Pulmonary artery endothelial cell (primary cell): ENCODE measurements around the gene STIM1. TPM values are rescaled to one million over a fixed set of nuclear protein-coding genes. Genes with fewer than 3 reads are reported as not detected.

Experiments used
- DNase-seq: peaks from one replicate; pipeline ENCODE4 v3.0.0-alpha.2; 2011; ENCODE audit warnings: low read depth, low spot score
- total RNA-seq: library from RNA; depleted of rRNA; stranded (reverse); fragments of >200 nt; gene quantifications from 2 replicates; pipeline ENCODE4 v1.2.3, GENCODE V29; 2014

The STIM1 gene
- total RNA-seq, 1 donor from 2014 or later: 23.4 TPM

GRCh38 chr11:3909901-3910300 lies 54.4 kb downstream of the STIM1 start:
- no peak for DNase-seq

GRCh38 chr11:3911908-3912505 lies 56.5 kb downstream of the STIM1 start:
- no peak for DNase-seq

GRCh38 chr11:3913921-3914320 lies 58.5 kb downstream of the STIM1 start:
- no peak for DNase-seq

- no peak for DNase-seq
Observed at GRCh38 chr11:3914805-3915204, 59.3 kb downstream of the STIM1 start.

- DNase-seq: no peak
Observed at GRCh38 chr11:3916962-3917361, 61.5 kb downstream of the STIM1 start.

- no peak for DNase-seq
Observed at GRCh38 chr11:3920148-3920852, 64.8 kb downstream of the STIM1 start.

GRCh38 chr11:3922056-3922455 lies 66.6 kb downstream of the STIM1 start:
- no peak for DNase-seq

GRCh38 chr11:3925513-3925912 lies 70.0 kb downstream of the STIM1 start:
- no peak for DNase-seq

GRCh38 chr11:3926458-3927095 lies 71.1 kb downstream of the STIM1 start:
- no peak for DNase-seq

GRCh38 chr11:3927129-3927796 lies 71.8 kb downstream of the STIM1 start:
- no peak for DNase-seq

- DNase-seq: no peak
Observed at GRCh38 chr11:3929232-3929631, 73.8 kb downstream of the STIM1 start.

- no peak for DNase-seq
Observed at GRCh38 chr11:3929649-3930048, 74.2 kb downstream of the STIM1 start.

GRCh38 chr11:3932698-3933097 lies 77.2 kb downstream of the STIM1 start:
- DNase-seq: no peak

- DNase-seq: no peak
Observed at GRCh38 chr11:3933165-3933628, 77.7 kb downstream of the STIM1 start.

GRCh38 chr11:3934658-3935057 lies 79.2 kb downstream of the STIM1 start:
- no peak for DNase-seq

- DNase-seq: no peak
Observed at GRCh38 chr11:3936517-3936916, 81.1 kb downstream of the STIM1 start.

- no peak for DNase-seq
Observed at GRCh38 chr11:3939211-3939610, 83.7 kb downstream of the STIM1 start.

- DNase-seq: no peak
Observed at GRCh38 chr11:3939651-3940190, 84.3 kb downstream of the STIM1 start.

GRCh38 chr11:3942160-3942955 lies 86.9 kb downstream of the STIM1 start:
- DNase-seq: no peak

GRCh38 chr11:3942956-3943497 lies 87.6 kb downstream of the STIM1 start:
- peak; percentile 53 for DNase-seq

- DNase-seq: no peak
Observed at GRCh38 chr11:3944198-3944597, 88.7 kb downstream of the STIM1 start.
